IPS-20b (cell line): ENCODE results near the gene CSNK1A1.
A peak's percentile ranks its signal among the peaks of the same experiment; 100 is the strongest.
"Not testable (repeated sequence)": the region's sequence is repeated elsewhere in the genome, so short reads cannot be mapped to it uniquely, and the experiment has no call there.

Experiments
- H3K27ac ChIP-seq: one replicate; pipeline ENCODE4 v1.5.1; 2013; ENCODE audit warnings: low read length
- H3K27me3 ChIP-seq: 2 replicates; pipeline ENCODE4 v1.6.1; 2013; ENCODE audit warnings: mild to moderate bottlenecking, low read length, inconsistent platforms; ENCODE audit not compliant: insufficient read depth
- H3K36me3 ChIP-seq: 2 replicates; pipeline ENCODE4 v1.6.1; 2013; ENCODE audit warnings: low read depth, mild to moderate bottlenecking, inconsistent platforms, low read length, moderate library complexity; ENCODE audit not compliant: insufficient read depth
- H3K4me1 ChIP-seq: 2 replicates; pipeline ENCODE4 v1.6.1; 2013; ENCODE audit warnings: mild to moderate bottlenecking, control low read depth, inconsistent platforms, low read length, moderate library complexity; ENCODE audit not compliant: insufficient read depth
- H3K4me3 ChIP-seq: 2 replicates; pipeline ENCODE4 v1.5.1; 2013; ENCODE audit warnings: mild to moderate bottlenecking, low read length, inconsistent platforms
- H3K9ac ChIP-seq: 2 replicates; pipeline ENCODE4 v1.6.1; 2013; ENCODE audit warnings: low read depth, mild to moderate bottlenecking, inconsistent platforms, low read length, moderate library complexity
- H3K9me3 ChIP-seq: 2 replicates; pipeline ENCODE4 v1.6.1; 2013; ENCODE audit warnings: mild to moderate bottlenecking, low read depth, low read length, inconsistent platforms; ENCODE audit not compliant: insufficient read depth

CSNK1A1 gene

DNA sequence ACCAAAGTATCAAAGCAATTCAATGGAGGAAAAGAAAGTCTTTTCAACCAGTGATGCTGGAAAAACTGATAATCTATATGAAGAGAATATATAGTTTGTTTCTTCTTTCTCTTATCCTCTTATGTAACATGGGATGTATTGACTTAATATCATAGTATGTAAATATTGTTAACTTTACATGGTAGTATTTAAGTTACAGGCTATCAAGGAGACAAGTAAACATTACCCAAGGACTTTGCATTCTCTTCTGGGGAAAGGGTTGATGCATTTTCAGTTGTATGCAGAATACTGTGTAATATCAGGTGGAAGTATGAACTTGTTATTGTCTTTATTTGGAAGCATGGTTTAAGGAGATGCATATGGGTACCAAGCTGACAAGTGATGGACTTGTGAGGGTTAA lies 20.9 kb upstream of the CSNK1A1 start:
- no peaks in the 10 kb centered on the region for H3K4me1 ChIP-seq
- no peak overlapping the region for H3K27ac ChIP-seq
- H3K9ac ChIP-seq, result no peak overlapping the region
- H3K4me3 ChIP-seq, result no peak overlapping the region
- H3K9me3 ChIP-seq, result no peaks in the 10 kb centered on the region
- H3K36me3 ChIP-seq, result no peaks in the 10 kb centered on the region
- H3K27me3 ChIP-seq, result no peaks in the 10 kb centered on the region

DNA sequence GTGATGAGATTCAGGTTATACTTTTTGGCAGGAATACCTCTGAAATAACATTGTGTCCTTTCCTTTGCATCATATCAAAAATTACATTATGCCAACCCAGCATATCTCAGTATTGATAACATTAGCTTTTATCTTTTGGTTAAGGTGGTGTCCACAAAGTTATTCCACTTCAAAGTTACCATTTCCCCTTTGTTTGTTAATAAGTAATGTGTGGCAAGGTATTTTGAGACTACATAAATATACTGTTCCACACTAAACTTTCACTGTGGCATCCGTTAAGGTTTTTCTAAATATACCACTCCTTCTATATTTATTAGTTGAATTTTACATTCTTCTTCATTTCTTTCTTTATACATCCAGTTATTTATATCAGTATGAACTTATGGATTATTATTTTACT lies 16.0 kb upstream of the CSNK1A1 start:
- Histone ChIP-seq H3K36me3 (no peaks in the 10 kb centered on the region), H3K9ac (no peak overlapping the region), H3K9me3 (no peaks in the 10 kb centered on the region), H3K4me3 (no peak overlapping the region), H3K27me3 (no peaks in the 10 kb centered on the region), H3K4me1 (peaks cover 11% of the 10 kb centered on the region), H3K27ac (no peak overlapping the region)

DNA sequence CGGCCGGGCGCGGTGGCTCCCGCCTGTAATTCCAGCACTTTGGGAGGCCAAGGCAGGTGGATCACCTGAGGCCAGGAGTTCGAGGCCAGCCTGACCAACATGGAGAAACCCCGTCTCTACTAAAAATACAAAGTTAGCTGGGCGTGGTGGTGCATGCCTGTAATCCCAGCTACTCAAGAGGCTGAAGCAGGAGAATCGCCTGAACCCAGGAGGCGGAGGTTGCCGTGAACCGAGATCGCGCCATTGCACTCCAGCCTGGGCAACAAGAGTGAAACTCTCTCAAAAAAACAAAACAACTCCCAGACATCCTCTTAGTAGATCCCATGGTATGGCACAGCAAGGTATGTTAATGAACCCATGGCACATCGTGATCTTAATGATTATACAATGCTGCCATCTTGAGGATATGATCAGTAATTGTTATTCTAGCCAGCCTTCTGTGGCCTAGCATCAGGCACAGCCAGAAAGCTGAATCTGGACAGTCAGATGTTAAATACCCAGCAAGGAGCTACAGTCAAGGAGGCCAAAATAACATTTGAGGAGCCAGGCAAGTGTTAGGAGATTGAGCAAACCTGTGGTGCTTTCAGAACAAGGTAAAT lies 13.4 kb upstream of the CSNK1A1 start:
- H3K4me1 ChIP-seq, result peaks cover 21% of the 10 kb centered on the region
- not testable (repeated sequence) for H3K36me3 ChIP-seq, H3K9ac ChIP-seq, H3K27me3 ChIP-seq, H3K27ac ChIP-seq, H3K4me3 ChIP-seq, H3K9me3 ChIP-seq

DNA sequence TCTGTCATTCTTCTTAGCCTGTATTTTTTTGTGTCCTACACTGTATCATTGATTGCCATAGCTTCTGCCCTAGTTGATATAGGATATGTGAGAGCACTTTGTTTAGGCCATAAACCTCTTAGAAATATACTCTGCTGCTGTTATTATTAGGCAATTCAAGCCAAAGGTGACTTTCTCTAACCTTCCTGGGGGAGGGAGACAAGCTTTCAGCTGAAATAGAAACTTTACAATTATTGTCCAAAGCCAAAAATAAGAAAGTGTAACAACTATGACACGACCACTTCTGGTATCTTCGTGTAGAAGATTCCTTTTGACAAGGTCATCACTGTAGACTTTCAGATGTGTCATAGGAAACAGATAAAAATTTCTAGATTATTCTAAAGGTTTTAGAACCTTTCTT lies 12.2 kb upstream of the CSNK1A1 start:
- Histone ChIP-seq H3K27me3 (no peaks in the 10 kb centered on the region), H3K36me3 (no peaks in the 10 kb centered on the region), H3K4me1 (peaks cover 21% of the 10 kb centered on the region), H3K9me3 (no peaks in the 10 kb centered on the region), H3K4me3 (no peak overlapping the region), H3K9ac (peak overlapping the region; percentile 6; the same call in 1 of the 2 replicates), H3K27ac (no peak overlapping the region)

DNA sequence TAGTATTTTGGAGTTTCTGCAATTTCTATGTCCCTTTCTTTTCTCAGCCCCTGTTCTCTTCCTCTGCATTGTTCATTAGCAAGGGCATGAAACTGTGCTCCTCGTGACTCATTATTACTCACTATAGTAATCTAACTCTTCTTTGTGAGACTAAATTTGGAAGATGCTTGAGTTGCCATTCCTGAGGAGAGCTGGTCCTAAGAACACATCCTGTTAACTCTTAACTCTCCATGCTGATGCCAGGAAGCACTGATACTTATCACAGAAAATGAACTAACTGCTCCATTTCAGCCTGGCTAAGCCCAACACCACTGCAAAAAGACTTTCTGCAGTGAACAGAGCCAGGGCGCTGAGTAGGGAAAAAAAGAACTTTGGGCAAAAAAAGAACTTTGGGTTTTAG lies 10.6 kb upstream of the CSNK1A1 start:
- Histone ChIP-seq H3K27ac (peak overlapping the region; percentile 85), H3K4me1 (peaks cover 21% of the 10 kb centered on the region), H3K9ac (peak overlapping the region; percentile 57; the same call in 1 of the 2 replicates), H3K27me3 (no peaks in the 10 kb centered on the region), H3K4me3 (no peak overlapping the region), H3K36me3 (no peaks in the 10 kb centered on the region), H3K9me3 (no peaks in the 10 kb centered on the region)

DNA sequence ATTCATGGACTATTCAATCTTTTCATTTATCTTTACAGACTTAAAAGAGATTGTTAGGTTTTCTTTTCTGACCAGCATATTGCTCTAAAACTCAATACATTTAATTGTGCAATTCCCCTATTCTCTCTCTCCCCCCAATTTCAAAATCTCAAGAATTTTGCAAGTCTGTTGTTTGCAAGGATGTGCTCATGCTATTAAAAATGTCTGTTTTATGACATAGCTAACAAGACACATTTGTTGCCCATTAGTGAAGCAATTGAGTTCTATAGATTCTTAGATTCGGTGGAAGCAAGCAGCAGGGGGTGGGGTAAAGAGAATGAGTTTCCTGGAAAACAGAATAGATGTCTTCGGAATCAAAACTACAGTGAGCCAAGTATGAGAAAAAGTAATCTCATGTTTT lies 8.5 kb upstream of the CSNK1A1 start:
- H3K36me3 ChIP-seq, result no peaks in the 10 kb centered on the region

DNA sequence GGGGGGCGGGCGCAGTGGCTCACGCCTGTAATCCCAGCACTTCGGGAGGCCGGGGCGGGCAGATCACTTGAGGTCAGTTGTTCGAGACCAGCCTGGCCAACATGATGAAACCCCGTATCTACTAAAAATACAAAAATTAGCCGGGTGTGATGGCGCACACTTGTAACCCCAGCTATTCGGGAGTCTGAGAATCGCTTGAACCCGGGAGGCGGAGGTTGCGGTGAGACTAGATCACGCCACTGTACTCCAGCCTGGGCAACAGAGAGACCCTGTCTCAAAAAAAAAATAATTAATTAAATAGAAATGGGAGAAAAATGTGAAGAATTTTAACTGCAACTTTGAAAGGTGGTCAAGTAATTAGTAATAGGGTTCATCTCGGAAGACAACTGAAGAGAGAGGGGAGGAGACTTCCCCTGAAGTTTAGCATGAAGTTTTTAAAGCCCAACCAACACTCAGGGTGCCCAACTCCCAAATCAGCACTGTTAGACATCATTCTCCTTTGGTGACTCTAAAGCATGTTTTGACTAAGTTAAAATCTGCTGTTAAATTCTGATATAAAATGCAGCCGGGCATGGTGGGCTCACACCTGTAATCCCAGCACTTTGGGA lies 1.4 kb upstream of the CSNK1A1 start:
- H3K4me1 ChIP-seq, result peaks cover 3% of the 10 kb centered on the region
- peak overlapping the region; percentile 98; the same call in 1 of the 2 replicates for H3K9ac ChIP-seq
- peak overlapping the region; percentile 84; the same call in 1 of the 2 replicates for H3K4me3 ChIP-seq
- no peak overlapping the region for H3K27ac ChIP-seq
- no peaks in the 10 kb centered on the region for H3K27me3 ChIP-seq
- H3K36me3 ChIP-seq, result peaks cover 29% of the 10 kb centered on the region
- no peaks in the 10 kb centered on the region for H3K9me3 ChIP-seq

More for the DNA sequence above, 8.5 kb upstream of the CSNK1A1 start:
- H3K4me3 ChIP-seq, result no peak overlapping the region
- no peak overlapping the region for H3K27ac ChIP-seq
- H3K9ac ChIP-seq, result no peak overlapping the region
- H3K27me3 ChIP-seq, result no peaks in the 10 kb centered on the region
- H3K4me1 ChIP-seq, result peaks cover 21% of the 10 kb centered on the region
- H3K9me3 ChIP-seq, result no peaks in the 10 kb centered on the region

DNA sequence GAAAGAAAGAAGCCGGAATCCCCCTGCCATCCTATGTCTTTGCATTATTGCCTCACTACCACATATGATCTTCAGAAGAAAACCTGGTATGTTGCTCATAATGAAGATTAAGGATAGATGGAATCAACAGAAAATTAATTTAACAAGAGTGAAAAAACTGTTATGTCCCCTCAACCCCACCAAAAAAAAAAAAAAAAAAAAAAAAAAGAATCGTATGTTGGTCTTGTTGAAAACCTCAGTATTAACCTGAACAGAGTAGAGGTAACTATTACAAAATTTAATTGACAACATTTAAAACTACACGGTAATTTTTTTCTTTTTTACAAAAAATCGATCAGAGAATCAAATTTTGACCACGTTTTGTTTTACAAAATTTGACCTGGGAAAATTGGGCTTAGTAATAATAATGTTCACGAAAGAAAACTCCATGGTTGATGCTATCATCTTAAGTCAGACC lies 827 bp upstream of the CSNK1A1 start:
- H3K4me3 ChIP-seq, result peak overlapping the region; percentile 84

DNA sequence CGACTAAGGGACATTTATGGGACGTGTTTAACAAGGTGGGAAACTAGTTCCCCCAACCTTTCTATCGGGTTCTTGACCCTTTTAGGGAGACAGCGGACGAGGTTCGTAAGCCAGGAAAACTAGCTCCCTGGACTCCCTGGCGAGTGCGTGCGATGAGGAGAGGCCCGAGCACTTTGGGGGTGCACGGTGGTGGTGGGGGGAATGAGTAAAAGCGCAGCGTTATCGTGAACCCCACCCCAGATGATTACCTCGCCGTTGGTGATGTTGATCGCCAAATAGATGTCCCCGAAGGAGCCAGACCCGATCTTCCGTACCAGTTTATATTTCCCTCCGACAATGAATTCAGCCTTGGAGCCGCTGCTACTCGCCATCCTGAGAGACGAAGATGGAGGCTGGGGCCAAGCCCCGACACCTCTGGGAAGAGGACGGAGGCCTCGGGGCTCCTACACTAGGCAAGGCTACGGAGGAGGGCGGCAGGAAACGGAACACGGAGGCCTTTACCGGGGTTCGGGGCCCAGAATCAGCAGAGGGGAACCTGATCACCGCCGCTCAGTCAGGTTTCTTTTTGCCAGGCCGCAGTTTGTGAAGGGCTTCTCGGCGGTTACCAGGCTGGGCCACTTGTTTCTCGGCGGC lies 529 bp downstream of the CSNK1A1 start:
- peaks cover 9% of the 10 kb centered on the region for H3K4me1 ChIP-seq
- peak overlapping the region; percentile 84 for H3K4me3 ChIP-seq
- no peaks in the 10 kb centered on the region for H3K27me3 ChIP-seq
- peak overlapping the region; percentile 93 for H3K27ac ChIP-seq
- H3K9me3 ChIP-seq, result no peaks in the 10 kb centered on the region
- peaks cover 48% of the 10 kb centered on the region for H3K36me3 ChIP-seq
- peak overlapping the region; percentile 99 for H3K9ac ChIP-seq

More for the DNA sequence above, 827 bp upstream of the CSNK1A1 start:
- H3K9ac ChIP-seq, result peak overlapping the region; percentile 98
- H3K27ac ChIP-seq, result peak overlapping the region; percentile 76
- H3K36me3 ChIP-seq, result peaks cover 35% of the 10 kb centered on the region
- H3K4me1 ChIP-seq, result peaks cover 5% of the 10 kb centered on the region
- H3K27me3 ChIP-seq, result no peaks in the 10 kb centered on the region
- H3K9me3 ChIP-seq, result no peaks in the 10 kb centered on the region

DNA sequence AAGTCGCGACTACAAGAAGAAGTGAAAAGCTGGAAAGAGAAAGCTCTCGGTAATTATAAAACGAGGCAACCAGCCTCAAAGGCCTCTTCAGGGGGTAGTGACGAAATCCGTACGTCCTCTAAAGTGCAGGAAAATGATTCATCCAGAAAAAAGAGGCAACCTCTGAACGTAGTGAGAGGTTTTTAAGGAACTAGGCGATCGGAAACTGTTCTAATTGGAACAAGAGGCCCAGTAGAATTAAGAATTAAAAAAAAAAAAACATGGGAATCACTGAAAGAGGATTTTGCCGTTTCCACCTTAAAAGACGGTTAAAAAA lies 1.0 kb downstream of the CSNK1A1 start:
- H3K9ac ChIP-seq, result peak overlapping the region; percentile 99
- H3K36me3 ChIP-seq, result peaks cover 53% of the 10 kb centered on the region

DNA sequence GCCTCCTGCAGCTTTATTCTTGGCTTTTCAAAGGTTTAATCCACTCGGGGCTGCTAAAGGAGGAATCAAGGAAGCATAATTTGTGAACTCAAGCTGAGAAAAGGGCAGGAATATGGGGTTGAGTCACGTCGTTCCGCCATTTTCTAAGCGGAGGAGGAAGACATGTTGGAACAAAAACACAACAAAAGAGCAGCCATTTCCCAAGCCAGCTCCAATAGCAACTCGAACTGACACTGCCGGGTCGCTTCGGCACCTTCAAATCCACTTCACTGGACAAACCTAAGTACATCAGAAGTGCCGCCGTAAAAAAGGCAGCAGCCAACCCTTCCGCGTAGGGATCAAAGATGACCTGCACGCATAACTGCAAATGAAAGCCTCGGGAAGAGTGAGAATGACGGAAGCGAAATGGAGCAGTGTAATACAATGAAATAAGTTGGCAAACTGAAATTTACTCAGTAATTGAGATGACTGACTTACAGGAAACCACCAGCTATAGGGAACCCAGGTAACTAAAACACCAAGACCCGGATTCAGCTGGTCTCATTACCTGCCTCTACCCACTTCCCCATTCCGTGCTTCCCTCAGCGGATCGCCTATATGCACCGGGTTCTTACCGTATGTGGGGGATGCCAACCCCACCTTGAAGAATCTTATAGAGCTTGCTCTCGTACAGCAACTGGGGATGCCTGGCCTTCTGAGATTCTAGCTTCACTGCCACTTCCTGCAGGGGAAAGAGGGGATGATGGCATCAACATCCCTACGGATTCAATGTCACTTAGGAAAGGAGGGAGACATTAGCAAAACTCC lies 1.6 kb downstream of the CSNK1A1 start:
- H3K9me3 ChIP-seq, result no peaks in the 10 kb centered on the region
- H3K27ac ChIP-seq, result peak overlapping the region; percentile 93
- peaks cover 59% of the 10 kb centered on the region for H3K36me3 ChIP-seq
- H3K27me3 ChIP-seq, result no peaks in the 10 kb centered on the region
- peak overlapping the region; percentile 84 for H3K4me3 ChIP-seq
- H3K4me1 ChIP-seq, result peaks cover 9% of the 10 kb centered on the region
- peak overlapping the region; percentile 99 for H3K9ac ChIP-seq

More for the DNA sequence above, 1.0 kb downstream of the CSNK1A1 start:
- Histone ChIP-seq H3K9me3 (no peaks in the 10 kb centered on the region), H3K27me3 (no peaks in the 10 kb centered on the region), H3K27ac (peak overlapping the region; percentile 93), H3K4me3 (peak overlapping the region; percentile 84), H3K4me1 (peaks cover 9% of the 10 kb centered on the region)
